GM12878 (cell line): ENCODE results near the gene KCNAB3. TPM values are rescaled to one million over a fixed set of nuclear protein-coding genes. Genes with fewer than 3 reads are reported as not detected.

Source experiments
- CHD1 ChIP-seq: IDR thresholded peaks from 2 replicates; pipeline ENCODE4 v1.6.1; 2012; ENCODE audit warnings: low read depth, low read length, improper control_type of control experiment
- CREB1 ChIP-seq: IDR thresholded peaks from 2 replicates; pipeline ENCODE4 v1.6.1; 2012; ENCODE audit warnings: low read depth, mild to moderate bottlenecking, inconsistent platforms
- EGR1 ChIP-seq, 2 experiments: IDR thresholded peaks; 1 replicate in 1 of 2; 2 replicates in 1 of 2; pipeline ENCODE4 v1.6.1; 2011 to 2012; ENCODE audit warnings: low read depth in 2 of 2, low read length in 2 of 2, borderline replicate concordance in 1 of 2, mild to moderate bottlenecking in 1 of 2, moderate library complexity in 1 of 2
- EZH2 ChIP-seq: IDR thresholded peaks from 2 replicates; pipeline ENCODE4 v1.6.1; 2012; ENCODE audit warnings: low read depth, mild to moderate bottlenecking, control low read depth, inconsistent platforms, low read length, borderline replicate concordance; ENCODE audit not compliant: control insufficient read depth
- IKZF1 ChIP-seq: fragments of 450-650 bp; conservative IDR thresholded peaks from 2 replicates; pipeline ENCODE4 v1.6.1; 2017; ENCODE audit warnings: antibody characterized with exemption, mild to moderate bottlenecking
- MTA2 ChIP-seq: fragments of 450-650 bp; IDR thresholded peaks from 2 replicates; pipeline ENCODE4 v1.6.1; 2016; ENCODE audit warnings: low read depth, mild to moderate bottlenecking, moderate library complexity
- NFYB ChIP-seq: IDR thresholded peaks from 2 replicates; pipeline ENCODE4 v1.6.1; 2011; ENCODE audit warnings: low read depth, mild to moderate bottlenecking, low read length, improper control_type of control experiment, moderate library complexity; ENCODE audit not compliant: insufficient read depth
- PAX5 ChIP-seq: IDR thresholded peaks from 2 replicates; pipeline ENCODE4 v1.6.1; 2011; ENCODE audit warnings: low read depth, low read length, borderline replicate concordance
- RFX5 ChIP-seq: IDR thresholded peaks from 2 replicates; pipeline ENCODE4 v1.6.1; 2011; ENCODE audit warnings: low read depth, low read length, improper control_type of control experiment
- SMAD1 ChIP-seq: fragments of 450-650 bp; IDR thresholded peaks from 2 replicates; pipeline ENCODE4 v1.6.1; 2018; ENCODE audit warnings: mild to moderate bottlenecking, low read depth; ENCODE audit not compliant: partially characterized antibody
- SMC3 ChIP-seq: IDR thresholded peaks from 2 replicates; pipeline ENCODE4 v1.6.1; 2011; ENCODE audit warnings: low read length, improper control_type of control experiment, borderline replicate concordance
- STAT1 ChIP-seq: fragments of 450-650 bp; conservative IDR thresholded peaks from 2 replicates; pipeline ENCODE4 v1.6.1; 2014; ENCODE audit warnings: antibody characterized with exemption, mild to moderate bottlenecking
- STAT3 ChIP-seq: IDR thresholded peaks from 2 replicates; pipeline ENCODE4 v1.6.1; 2011; ENCODE audit warnings: low read depth, low read length, improper control_type of control experiment
- TBL1XR1 ChIP-seq: IDR thresholded peaks from 2 replicates; pipeline ENCODE4 v1.6.1; 2012; ENCODE audit warnings: low read depth, low read length, improper control_type of control experiment
- TCF12 ChIP-seq: IDR thresholded peaks from 2 replicates; pipeline ENCODE4 v1.6.1; 2011; ENCODE audit warnings: low read depth, mild to moderate bottlenecking, low read length
- ZNF207 ChIP-seq: fragments of 450-650 bp; IDR thresholded peaks from 2 replicates; pipeline ENCODE4 v1.6.1; 2014; ENCODE audit warnings: antibody characterized with exemption, mild to moderate bottlenecking, borderline replicate concordance
- polyA plus RNA-seq, 11 experiments: library from polyadenylated mRNA; depleted of rRNA in 4 of 11; unstranded in 6 of 11; stranded (reverse) in 5 of 11; fragments of >200 nt; fragmentation: Nextera tagmentation in 4 of 11; fragmentation: Illumina TruSeq in 1 of 11; extraction: Ambion mirVana in 4 of 11; extraction: Trizol in 1 of 11; gene quantifications; 1 replicate in 1 of 11; 2 replicates in 10 of 11; pipeline versions ENCODE4 v1.2.1 to v1.2.3, GENCODE V29; 2011 to 2016; ENCODE audit warnings: inconsistent platforms in 2 of 11, missing spikeins in 2 of 11, low read depth in 1 of 11
- total RNA-seq, 4 experiments: library from RNA; depleted of rRNA in 3 of 4; stranded (reverse); fragments of >200 nt in 3 of 4; fragmentation: Illumina TruSeq in 1 of 4; extraction: Trizol in 1 of 4; gene quantifications; 2 replicates each; pipeline versions ENCODE4 v1.2.1 to v1.2.3, GENCODE V29; 2013 to 2021
- TF ChIP-seq, protein P1 (sequence below): fragments of 450-650 bp; IDR thresholded peaks from 2 replicates; pipeline ENCODE4 v1.6.1; 2017; ENCODE audit warnings: low read depth, mild to moderate bottlenecking, moderate library complexity
- TF ChIP-seq, protein P2 (sequence below): fragments of 450-650 bp; IDR thresholded peaks from 2 replicates; pipeline ENCODE4 v1.6.1; 2014; ENCODE audit warnings: mild to moderate bottlenecking
- TF ChIP-seq, protein P3 (sequence below): fragments of 450-650 bp; IDR thresholded peaks from 2 replicates; pipeline ENCODE4 v1.6.1; 2017; ENCODE audit warnings: mild to moderate bottlenecking, low read depth, inconsistent platforms; ENCODE audit not compliant: poor library complexity, severe bottlenecking
- TF ChIP-seq, protein P4 (sequence below): fragments of 450-650 bp; IDR thresholded peaks from 2 replicates; pipeline ENCODE4 v1.6.1; 2016; ENCODE audit warnings: mild to moderate bottlenecking
- TF ChIP-seq, protein P5 (sequence below): fragments of 450-650 bp; conservative IDR thresholded peaks from 2 replicates; pipeline ENCODE4 v1.6.1; 2017; ENCODE audit warnings: mild to moderate bottlenecking, moderate library complexity

Gene KCNAB3
- total and polyA plus RNA-seq, 10 of the 15 experiments (the other 5 are each of a cell fraction or from before 2014, with no cell fraction given): 0.22 to 7.9 (median 1.8) TPM

DNA sequence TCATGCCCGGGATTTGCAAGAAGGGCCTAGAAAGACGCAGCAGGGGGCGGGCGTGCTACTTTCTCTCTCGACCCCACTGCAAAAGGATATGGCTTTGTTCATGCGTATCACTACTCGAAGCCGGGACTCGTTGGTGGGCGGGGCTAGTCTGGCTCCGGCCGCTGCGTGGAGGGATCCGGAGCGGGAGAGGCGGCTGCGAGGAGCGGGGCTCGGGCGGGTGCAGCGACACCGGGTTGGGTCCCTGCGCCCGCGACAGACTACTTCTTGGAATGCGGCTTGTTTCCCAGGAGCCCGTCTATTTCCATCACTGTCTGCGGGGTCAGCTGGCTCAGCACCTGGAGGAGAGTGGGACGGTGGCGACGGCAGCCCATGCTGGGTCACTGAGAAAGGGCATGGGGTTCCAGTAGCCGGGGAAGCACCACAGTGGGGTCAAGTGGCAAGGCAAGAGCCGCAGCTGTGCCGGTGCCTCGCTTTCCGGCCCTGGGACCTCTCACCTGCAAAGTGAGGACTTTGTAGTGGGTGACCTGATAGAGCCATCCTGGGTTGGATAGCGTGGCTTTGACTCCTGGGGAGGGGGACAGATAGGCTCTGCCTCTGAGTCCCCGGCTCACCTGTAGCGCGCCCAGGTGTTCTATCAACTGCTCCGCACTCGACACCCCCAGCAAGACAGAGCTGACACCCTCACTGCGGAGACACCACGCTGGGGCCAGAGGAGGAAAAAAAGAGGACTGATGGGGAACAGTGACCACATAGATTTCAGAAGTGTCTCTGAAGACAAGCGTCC lies 6.6 kb downstream of the KCNAB3 start (continued):
- TF ChIP-seq, protein P1, sequence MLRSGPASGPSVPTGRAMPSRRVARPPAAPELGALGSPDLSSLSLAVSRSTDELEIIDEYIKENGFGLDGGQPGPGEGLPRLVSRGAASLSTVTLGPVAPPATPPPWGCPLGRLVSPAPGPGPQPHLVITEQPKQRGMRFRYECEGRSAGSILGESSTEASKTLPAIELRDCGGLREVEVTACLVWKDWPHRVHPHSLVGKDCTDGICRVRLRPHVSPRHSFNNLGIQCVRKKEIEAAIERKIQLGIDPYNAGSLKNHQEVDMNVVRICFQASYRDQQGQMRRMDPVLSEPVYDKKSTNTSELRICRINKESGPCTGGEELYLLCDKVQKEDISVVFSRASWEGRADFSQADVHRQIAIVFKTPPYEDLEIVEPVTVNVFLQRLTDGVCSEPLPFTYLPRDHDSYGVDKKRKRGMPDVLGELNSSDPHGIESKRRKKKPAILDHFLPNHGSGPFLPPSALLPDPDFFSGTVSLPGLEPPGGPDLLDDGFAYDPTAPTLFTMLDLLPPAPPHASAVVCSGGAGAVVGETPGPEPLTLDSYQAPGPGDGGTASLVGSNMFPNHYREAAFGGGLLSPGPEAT: no peak
- TF ChIP-seq STAT3 (no peak), IKZF1 (peak; percentile 48), SMC3 (peak; percentile 17; the same call in 1 of the 2 replicates), EGR1 (IDR thresholded peaks at IDR 0.05; ENCODE audit: borderline replicate concordance in 1 of 2, low read depth in 2 of 2, low read length in 2 of 2) (no peak), SMAD1 (no peak), TBL1XR1 (no peak), RFX5 (0 out of 2 replicates have a peak, but pooled peaks have one; percentile 11), PAX5 (no peak), CREB1 (no peak), TCF12 (no peak), CHD1 (no peak), NFYB (no peak), STAT1 (no peak), ZNF207 (no peak; the same call in 1 of the 2 replicates), MTA2 (no peak), EZH2 (no peak)
- TF ChIP-seq, protein P2, sequence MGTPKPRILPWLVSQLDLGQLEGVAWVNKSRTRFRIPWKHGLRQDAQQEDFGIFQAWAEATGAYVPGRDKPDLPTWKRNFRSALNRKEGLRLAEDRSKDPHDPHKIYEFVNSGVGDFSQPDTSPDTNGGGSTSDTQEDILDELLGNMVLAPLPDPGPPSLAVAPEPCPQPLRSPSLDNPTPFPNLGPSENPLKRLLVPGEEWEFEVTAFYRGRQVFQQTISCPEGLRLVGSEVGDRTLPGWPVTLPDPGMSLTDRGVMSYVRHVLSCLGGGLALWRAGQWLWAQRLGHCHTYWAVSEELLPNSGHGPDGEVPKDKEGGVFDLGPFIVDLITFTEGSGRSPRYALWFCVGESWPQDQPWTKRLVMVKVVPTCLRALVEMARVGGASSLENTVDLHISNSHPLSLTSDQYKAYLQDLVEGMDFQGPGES: no peak
- TF ChIP-seq, protein P3, sequence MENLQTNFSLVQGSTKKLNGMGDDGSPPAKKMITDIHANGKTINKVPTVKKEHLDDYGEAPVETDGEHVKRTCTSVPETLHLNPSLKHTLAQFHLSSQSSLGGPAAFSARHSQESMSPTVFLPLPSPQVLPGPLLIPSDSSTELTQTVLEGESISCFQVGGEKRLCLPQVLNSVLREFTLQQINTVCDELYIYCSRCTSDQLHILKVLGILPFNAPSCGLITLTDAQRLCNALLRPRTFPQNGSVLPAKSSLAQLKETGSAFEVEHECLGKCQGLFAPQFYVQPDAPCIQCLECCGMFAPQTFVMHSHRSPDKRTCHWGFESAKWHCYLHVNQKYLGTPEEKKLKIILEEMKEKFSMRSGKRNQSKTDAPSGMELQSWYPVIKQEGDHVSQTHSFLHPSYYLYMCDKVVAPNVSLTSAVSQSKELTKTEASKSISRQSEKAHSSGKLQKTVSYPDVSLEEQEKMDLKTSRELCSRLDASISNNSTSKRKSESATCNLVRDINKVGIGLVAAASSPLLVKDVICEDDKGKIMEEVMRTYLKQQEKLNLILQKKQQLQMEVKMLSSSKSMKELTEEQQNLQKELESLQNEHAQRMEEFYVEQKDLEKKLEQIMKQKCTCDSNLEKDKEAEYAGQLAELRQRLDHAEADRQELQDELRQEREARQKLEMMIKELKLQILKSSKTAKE: no peak
- TF ChIP-seq, protein P4, sequence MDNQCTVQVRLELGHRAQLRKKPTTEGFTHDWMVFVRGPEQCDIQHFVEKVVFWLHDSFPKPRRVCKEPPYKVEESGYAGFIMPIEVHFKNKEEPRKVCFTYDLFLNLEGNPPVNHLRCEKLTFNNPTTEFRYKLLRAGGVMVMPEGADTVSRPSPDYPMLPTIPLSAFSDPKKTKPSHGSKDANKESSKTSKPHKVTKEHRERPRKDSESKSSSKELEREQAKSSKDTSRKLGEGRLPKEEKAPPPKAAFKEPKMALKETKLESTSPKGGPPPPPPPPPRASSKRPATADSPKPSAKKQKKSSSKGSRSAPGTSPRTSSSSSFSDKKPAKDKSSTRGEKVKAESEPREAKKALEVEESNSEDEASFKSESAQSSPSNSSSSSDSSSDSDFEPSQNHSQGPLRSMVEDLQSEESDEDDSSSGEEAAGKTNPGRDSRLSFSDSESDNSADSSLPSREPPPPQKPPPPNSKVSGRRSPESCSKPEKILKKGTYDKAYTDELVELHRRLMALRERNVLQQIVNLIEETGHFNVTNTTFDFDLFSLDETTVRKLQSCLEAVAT: 0 out of 2 replicates have a peak, but pooled peaks have one; percentile 40
- TF ChIP-seq, protein P5, sequence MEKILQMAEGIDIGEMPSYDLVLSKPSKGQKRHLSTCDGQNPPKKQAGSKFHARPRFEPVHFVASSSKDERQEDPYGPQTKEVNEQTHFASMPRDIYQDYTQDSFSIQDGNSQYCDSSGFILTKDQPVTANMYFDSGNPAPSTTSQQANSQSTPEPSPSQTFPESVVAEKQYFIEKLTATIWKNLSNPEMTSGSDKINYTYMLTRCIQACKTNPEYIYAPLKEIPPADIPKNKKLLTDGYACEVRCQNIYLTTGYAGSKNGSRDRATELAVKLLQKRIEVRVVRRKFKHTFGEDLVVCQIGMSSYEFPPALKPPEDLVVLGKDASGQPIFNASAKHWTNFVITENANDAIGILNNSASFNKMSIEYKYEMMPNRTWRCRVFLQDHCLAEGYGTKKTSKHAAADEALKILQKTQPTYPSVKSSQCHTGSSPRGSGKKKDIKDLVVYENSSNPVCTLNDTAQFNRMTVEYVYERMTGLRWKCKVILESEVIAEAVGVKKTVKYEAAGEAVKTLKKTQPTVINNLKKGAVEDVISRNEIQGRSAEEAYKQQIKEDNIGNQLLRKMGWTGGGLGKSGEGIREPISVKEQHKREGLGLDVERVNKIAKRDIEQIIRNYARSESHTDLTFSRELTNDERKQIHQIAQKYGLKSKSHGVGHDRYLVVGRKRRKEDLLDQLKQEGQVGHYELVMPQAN: no peak
